Heart left ventricle (tissue), 16 donors: ENCODE data around the gene CDH13. TPM values are rescaled to one million over a fixed set of nuclear protein-coding genes. Genes with fewer than 3 reads are reported as not detected.

Source experiments
- ATAC-seq, 4 donors: fragments of 200-7000 bp; cut with Tn5 transposase; one replicate each; pipeline ENCODE4 v1.9.1; 2020 to 2022; ENCODE audit warnings: moderate library complexity in 4 of 4, mild to moderate bottlenecking in 3 of 4, moderate number of reproducible peaks in 1 of 4
- DNase-seq, 5 donors: peaks; one replicate each; pipeline ENCODE4 v3.0.0-alpha.2; 2020
- H3K27ac ChIP-seq, 12 donors: fragments of 200-600 bp; sonication (generic) in 4 of 12; one replicate each; pipeline versions ENCODE4 v1.5.0 to v1.8.0; 2016 to 2022; ENCODE audit warnings: mild to moderate bottlenecking in 2 of 12
- H3K27me3 ChIP-seq, 9 donors: fragments of 200-600 bp; sonication (generic) in 2 of 9; one replicate each; pipeline versions ENCODE4 v1.5.1 to v1.8.0; 2016 to 2022; ENCODE audit warnings: mild to moderate bottlenecking in 3 of 9
- H3K36me3 ChIP-seq, 9 donors: fragments of 200-600 bp; sonication (generic) in 2 of 9; one replicate each; pipeline versions ENCODE4 v1.5.0 to v1.8.0; 2018 to 2022; ENCODE audit warnings: mild to moderate bottlenecking in 2 of 9
- H3K4me1 ChIP-seq, 12 donors: fragments of 200-600 bp; sonication (generic) in 4 of 12; one replicate each; pipeline versions ENCODE4 v1.5.0 to v1.8.0; 2016 to 2022; ENCODE audit warnings: mild to moderate bottlenecking in 3 of 12
- H3K4me3 ChIP-seq, 12 donors: fragments of 200-600 bp; sonication (generic) in 4 of 12; one replicate each; pipeline versions ENCODE4 v1.5.0 to v1.8.0; 2017 to 2022; ENCODE audit warnings: mild to moderate bottlenecking in 9 of 12, moderate library complexity in 4 of 12
- H3K9me3 ChIP-seq, 12 donors: fragments of 200-600 bp; sonication (generic) in 4 of 12; one replicate each; pipeline versions ENCODE4 v1.5.0 to v1.8.0; 2016 to 2022; ENCODE audit warnings: mild to moderate bottlenecking in 1 of 12
- CTCF ChIP-seq, 12 donors: fragments of 200-600 bp; sonication (generic) in 4 of 12; IDR thresholded peaks; one replicate each; pipeline versions ENCODE4 v1.5.0 to v1.8.0; 2018 to 2022; ENCODE audit warnings: antibody characterized with exemption in 12 of 12, mild to moderate bottlenecking in 5 of 12
- POLR2A ChIP-seq, 2 donors: fragments of 450-650 bp; IDR thresholded peaks; one replicate each; pipeline ENCODE4 v1.6.1; 2017; ENCODE audit warnings: antibody characterized with exemption in 2 of 2, mild to moderate bottlenecking in 2 of 2, moderate library complexity in 2 of 2
- WGBS, 4 donors: extraction: QIAGEN DNeasy Blood & Tissue Kit in 2 of 4; methylation state at CpG; one replicate each; pipeline versions ENCODE4 v1.1.5 to v1.1.7; 2013 to 2018; 5-methylcytosine and 5-hydroxymethylcytosine counted together
- intact Hi-C, 10 donors: fragments of 100-400 bp; cut with DNase I; formaldehyde crosslinking; loops; one replicate each; pipeline versions ENCODE4 v1.11.1 to v1.14.2; 2022
- polyA plus RNA-seq, 2 donors: library from polyadenylated mRNA; stranded (reverse); fragments of 200-250 nt; gene quantifications; one replicate each; pipeline ENCODE4 v1.2.3, GENCODE V29; 2013
- total RNA-seq, 9 donors: library from RNA; depleted of rRNA in 2 of 9; stranded (reverse); fragments of >200 nt in 2 of 9; fragmentation: NEBNext Ultra II Directional in 3 of 9; extraction: Animal tissue kit (Norgen Biotek cat#: 25700) in 3 of 9; gene quantifications; one replicate each; pipeline versions ENCODE4 v1.1.0 to v1.2.4, GENCODE V29; 2016 to 2023
- donor health status: ischemic (EF 13 %, LVEDD 7.1; RV severe dilation, severe dysfunction).
- donor health status: healthy with polysubstance abuse.
- donor health status: DM: no; HTN: yes; CAD: no.
- donor health status: DM: no; HTN: no; CAD: no.
- donor health status: ischemic (EF 25% LVEDD 6.9; RV normal size, moderate dysfunction).
- donor health status: ischemic (EF 25% LVEDD 5.7; RV mildly dilated, moderate dysfunction).
- donor health status: healthy.
- donor health status: DM: yes; HTN: yes; CAD: no.
- donor health status: ischemic (EF 35%, LVEDD 5.7; RV mildly dilated, moderate dysfunction).
- donor health status: nonischemic (EF 11% LVEDD 7.7; RV severe dilation, severe dysfunction).
- donor health status: DM: yes; HTN: yes; CAD: no.
- donor health status: PGD.
- donor health status: ischemic (EF 29% LVEDD 5.4; RV normal size, mild dysfunction).
- donor health status: nonischemic (EF 23%, LVEDD 6.1; RV moderate dilation, normal function).

The CDH13 gene
- total and polyA plus RNA-seq, 11 donors = 15.0 to 172 (median 137) TPM

- DNase-seq (no peak), ATAC-seq (no peak)
- intact Hi-C loops = no loop called here
- Histone ChIP-seq H3K27me3 (no peaks in the 10 kb centered on the region), H3K27ac (no peak overlapping the region), H3K4me1 (peaks cover 0 to 15% (median 2%) of the 10 kb centered on the region in 12 donors), H3K36me3 (no peaks in the 10 kb centered on the region), H3K4me3 (no peak overlapping the region), H3K9me3 (no peaks in the 10 kb centered on the region)
- WGBS, 4 donors = 85 to 91% (median 87%) methylated on average over 3 of the region's 3 CpGs
- TF ChIP-seq CTCF (IDR thresholded peaks at IDR 0.05) = no peak
- TF ChIP-seq POLR2A (IDR thresholded peaks at IDR 0.05) = no peak
These were observed 1094.9 kb downstream of the CDH13 start for GRCh38 chr16:83721676-83722075.

GRCh38 chr16:83722456-83723183 is 1095.9 kb downstream of the CDH13 start:
- 52 to 76% (median 72%) methylated on average over 6 of the region's 6 CpGs for WGBS, 4 donors
- no peaks in the 10 kb centered on the region for H3K36me3 ChIP-seq
- DNase-seq = no peak
- no peak overlapping the region for H3K27ac ChIP-seq
- H3K27me3 ChIP-seq = no peaks in the 10 kb centered on the region
- no peak overlapping the region for H3K4me3 ChIP-seq
- intact Hi-C loops = no loop called here
- no peaks in the 10 kb centered on the region for H3K9me3 ChIP-seq
- ATAC-seq = no peak
- peaks cover 0 to 10% (median 2%) of the 10 kb centered on the region in 12 donors for H3K4me1 ChIP-seq
- TF ChIP-seq POLR2A (IDR thresholded peaks at IDR 0.05) = no peak
- no peak for TF ChIP-seq CTCF (IDR thresholded peaks at IDR 0.05)

- TF ChIP-seq CTCF (IDR thresholded peaks at IDR 0.05) (no peak), POLR2A (IDR thresholded peaks at IDR 0.05) (no peak)
- no peaks in the 10 kb centered on the region for H3K9me3 ChIP-seq
- WGBS, 4 donors = 75 to 92% (median 84%) methylated on average over 3 of the region's 3 CpGs
- H3K4me3 ChIP-seq = no peak overlapping the region
- H3K4me1 ChIP-seq = peaks cover 0 to 5% (median 0%) of the 10 kb centered on the region in 12 donors
- H3K27me3 ChIP-seq = no peaks in the 10 kb centered on the region
- DNase-seq = no peak
- no peak for ATAC-seq
- H3K36me3 ChIP-seq = no peaks in the 10 kb centered on the region
- intact Hi-C loops = no loop called here
- no peak overlapping the region for H3K27ac ChIP-seq
These were observed 1096.5 kb downstream of the CDH13 start for GRCh38 chr16:83723244-83723643.

- DNase-seq = no peak
- H3K4me3 ChIP-seq = no peak overlapping the region
- no peak for TF ChIP-seq POLR2A (IDR thresholded peaks at IDR 0.05)
- no peak for TF ChIP-seq CTCF (IDR thresholded peaks at IDR 0.05)
- peaks cover 0 to 3% (median 0%) of the 10 kb centered on the region in 12 donors for H3K4me1 ChIP-seq
- H3K27ac ChIP-seq = no peak overlapping the region
- H3K9me3 ChIP-seq = peaks cover 0 to 3% (median 0%) of the 10 kb centered on the region in 12 donors
- no peaks in the 10 kb centered on the region for H3K27me3 ChIP-seq
- intact Hi-C loops = no loop called here
- H3K36me3 ChIP-seq = no peaks in the 10 kb centered on the region
- no peak for ATAC-seq
- WGBS, 4 donors = 87 to 100% (median 95%) methylated on average over 2 of the region's 2 CpGs
These were observed 1097.1 kb downstream of the CDH13 start for GRCh38 chr16:83723901-83724300.
